GM12891 (cell line): ENCODE measurements around the gene MIEN1.
A peak's percentile ranks its signal among the peaks of the same experiment; 100 is the strongest.

Experiments used
- DNase-seq: peaks from one replicate; pipeline ENCODE4 v3.0.0; 2011; ENCODE audit warnings: low spot score; ENCODE audit not compliant: insufficient read length
- FAIRE-seq: peaks from 2 replicates; lab custom pipeline; 2011; peaks lifted over from hg19 to GRCh38; lab: Jason Lieb, UNC
- PAX5 ChIP-seq: IDR thresholded peaks from 2 replicates; pipeline ENCODE4 v1.6.1; 2011; ENCODE audit warnings: low read length, moderate library complexity, mild to moderate bottlenecking; ENCODE audit not compliant: insufficient read depth, severe bottlenecking
- POLR2A ChIP-seq: IDR thresholded peaks from 2 replicates; pipeline ENCODE4 v1.6.1; 2011; ENCODE audit warnings: low read depth, low read length, control low read depth
- POLR2AphosphoS5 ChIP-seq: IDR thresholded peaks from 2 replicates; pipeline ENCODE4 v1.6.1; 2011; ENCODE audit warnings: low read depth, low read length, control low read depth
- POU2F2 ChIP-seq: IDR thresholded peaks from 2 replicates; pipeline ENCODE4 v1.6.1; 2011; ENCODE audit warnings: low read depth, mild to moderate bottlenecking, control low read depth, low read length, moderate library complexity
- SPI1 ChIP-seq: IDR thresholded peaks from 2 replicates; pipeline ENCODE4 v1.6.1; 2011; ENCODE audit warnings: low read depth, low read length, control low read depth
- TAF1 ChIP-seq: IDR thresholded peaks from 2 replicates; pipeline ENCODE4 v1.6.1; 2011; ENCODE audit warnings: low read depth, low read length, control low read depth

MIEN1 gene

DNA sequence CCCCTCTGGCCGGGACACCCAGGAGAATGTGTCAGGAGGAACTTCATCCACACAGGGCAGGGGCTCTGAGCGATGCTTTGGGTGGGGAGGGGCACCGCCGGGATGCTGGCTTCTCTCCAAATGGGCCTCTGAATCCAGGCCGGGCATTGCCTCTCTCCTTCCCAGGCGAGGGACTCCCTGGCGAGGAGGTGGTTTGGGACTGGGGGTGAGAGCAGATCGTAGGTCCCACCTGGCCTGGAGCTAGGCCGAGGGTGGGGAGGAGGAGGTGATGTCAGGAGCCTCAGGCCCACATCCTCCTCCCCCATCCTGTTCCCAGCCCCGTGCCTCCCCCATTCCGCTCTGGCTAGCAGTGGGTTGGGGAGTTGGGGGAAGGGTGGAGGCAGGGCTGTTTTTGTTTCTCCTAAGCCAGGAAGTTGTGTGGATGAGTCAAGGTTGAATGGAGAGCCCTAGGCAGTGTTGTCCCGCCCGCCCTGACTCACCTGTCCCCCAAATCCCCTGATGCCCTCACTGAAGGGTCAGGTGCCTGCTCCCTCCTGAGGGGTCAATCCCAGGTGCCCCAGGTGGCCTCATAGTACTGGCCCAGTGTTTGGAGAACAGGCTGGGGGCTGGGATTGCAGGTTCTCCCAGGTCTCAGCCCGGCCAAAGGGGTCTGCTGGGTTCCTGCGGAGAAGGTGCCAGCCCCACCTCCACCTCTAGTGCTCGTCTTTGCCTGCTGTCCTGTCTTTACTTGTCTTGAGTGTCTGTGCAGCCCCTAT lies 10.2 kb upstream of the MIEN1 start:
- DNase-seq (no peak), FAIRE-seq (no peak)
- TF ChIP-seq PAX5 (no peak), TAF1 (no peak), POLR2A (no peak), POLR2AphosphoS5 (no peak)

- no peak for DNase-seq
- TF ChIP-seq POLR2A (no peak), POU2F2 (no peak), PAX5 (no peak), TAF1 (no peak), POLR2AphosphoS5 (no peak), SPI1 (no peak)
- FAIRE-seq = no peak
Observed at GRCh38 chr17:39739885-39740356, 9.6 kb upstream of the MIEN1 start.

DNA sequence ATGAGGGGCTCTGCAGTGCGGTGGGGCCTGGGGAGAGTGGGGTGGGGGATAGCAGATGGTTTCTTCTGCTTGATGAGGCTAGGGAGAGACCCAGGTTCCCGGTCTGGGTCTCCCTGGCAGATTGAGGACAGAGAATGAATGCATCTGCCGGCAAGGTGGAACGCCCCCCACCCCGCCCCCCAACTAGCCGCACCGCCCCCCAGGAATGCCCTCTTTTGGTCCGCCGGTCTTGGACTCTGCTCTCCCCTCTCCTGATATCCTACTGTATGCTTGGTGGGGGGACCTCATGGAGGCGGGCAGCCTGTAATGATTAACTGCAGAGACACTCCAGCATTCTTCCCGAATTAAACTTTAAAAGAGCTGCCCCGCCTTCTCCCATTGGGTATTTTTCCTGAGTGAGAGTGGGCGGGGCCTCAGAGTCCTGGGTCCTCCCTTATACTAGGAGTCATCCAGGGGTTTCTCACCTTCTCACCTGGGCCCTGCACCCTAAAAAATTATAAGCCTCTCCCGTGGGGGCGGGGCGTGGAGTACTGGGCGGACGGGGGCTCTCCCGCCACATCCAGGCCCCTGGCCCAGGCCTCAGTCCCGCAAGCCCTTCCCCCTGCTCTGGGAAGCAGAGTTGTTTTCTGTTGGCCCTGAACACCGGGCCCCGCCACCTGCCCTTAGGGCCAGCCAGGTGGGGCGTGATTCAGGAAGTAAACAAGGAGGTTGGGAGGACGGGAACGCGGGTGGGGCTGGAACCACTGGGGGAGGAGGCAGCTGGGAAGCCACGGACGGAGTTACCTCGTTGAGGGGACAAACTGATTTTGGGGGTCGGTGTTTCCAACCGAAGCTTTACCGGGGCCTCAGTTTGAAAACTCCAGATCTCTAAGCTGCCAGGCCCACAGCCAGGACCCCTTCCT lies 8.9 kb upstream of the MIEN1 start:
- no peak for TF ChIP-seq POU2F2
- no peak for TF ChIP-seq POLR2A
- no peak for TF ChIP-seq TAF1
- no peak for TF ChIP-seq SPI1
- TF ChIP-seq POLR2AphosphoS5 = no peak
- TF ChIP-seq PAX5 = no peak
- FAIRE-seq (no peak), DNase-seq (no peak)

- FAIRE-seq = peak; percentile 76
- TF ChIP-seq TAF1 (no peak), POLR2AphosphoS5 (no peak), POU2F2 (no peak), SPI1 (no peak), PAX5 (no peak), POLR2A (no peak)
- DNase-seq = peak; percentile 70
Observed at GRCh38 chr17:39738568-39738901, 8.2 kb upstream of the MIEN1 start.

- TF ChIP-seq PAX5 = no peak
- no peak for TF ChIP-seq SPI1
- no peak for TF ChIP-seq TAF1
- no peak for TF ChIP-seq POLR2AphosphoS5
- TF ChIP-seq POU2F2 = no peak
- TF ChIP-seq POLR2A = no peak
- FAIRE-seq (no peak), DNase-seq (peak; percentile 55)
Observed at GRCh38 chr17:39737760-39738567, 7.6 kb upstream of the MIEN1 start, which contains the start of gene GRB7. TSS of gene GRB7 (plus strand) at chr17:39737938. CDS start at chr17:39742302, 4,364 bp downstream.

- DNase-seq (no peak), FAIRE-seq (no peak)
- no peak for TF ChIP-seq SPI1
- TF ChIP-seq PAX5 = no peak
- no peak for TF ChIP-seq TAF1
- no peak for TF ChIP-seq POLR2A
- no peak for TF ChIP-seq POLR2AphosphoS5
- TF ChIP-seq POU2F2 = no peak
Observed at GRCh38 chr17:39737206-39737759, 7.0 kb upstream of the MIEN1 start.

DNA sequence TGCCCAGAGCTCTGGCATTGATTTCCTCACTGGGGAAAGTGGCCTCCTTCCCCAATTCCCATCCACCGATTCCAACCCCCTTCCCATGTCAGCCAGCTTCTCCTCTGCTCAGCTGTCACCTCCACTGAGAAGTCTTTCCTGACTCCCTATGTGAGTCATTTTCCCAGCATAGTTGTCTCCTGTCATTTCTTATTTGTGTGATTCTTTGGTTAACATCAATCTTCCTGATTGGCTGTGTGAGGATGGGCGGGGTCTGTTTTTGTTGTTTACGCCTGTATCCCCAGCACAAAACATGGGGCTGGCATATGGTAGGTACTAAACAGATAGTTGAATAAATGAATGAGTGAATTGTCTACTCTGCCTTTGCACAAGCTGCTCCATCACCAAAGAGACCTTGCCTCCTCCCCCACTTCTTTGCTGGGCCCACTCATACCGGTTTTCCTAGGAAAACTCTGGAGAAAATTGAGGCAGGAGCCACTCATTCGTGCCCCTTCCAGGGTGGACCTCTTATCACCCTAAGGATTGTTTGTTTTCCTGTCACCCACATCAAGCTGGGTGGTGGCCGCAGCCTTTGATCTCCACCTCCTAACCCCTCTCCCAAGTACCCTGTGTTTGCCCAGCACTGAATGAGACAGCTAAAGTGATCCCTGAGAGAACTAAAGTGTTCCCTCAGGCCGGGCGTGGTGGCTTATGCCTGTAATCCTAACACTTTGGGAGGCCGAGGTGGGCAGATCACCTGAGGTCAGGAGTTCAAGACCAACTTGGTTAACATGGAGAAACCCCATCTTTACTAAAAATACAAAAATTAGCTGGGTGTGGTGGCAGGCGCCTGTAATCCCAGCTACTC lies 6.2 kb upstream of the MIEN1 start:
- FAIRE-seq (peak; percentile 13), DNase-seq (no peak)
- TF ChIP-seq TAF1 (no peak), POLR2AphosphoS5 (no peak), POLR2A (no peak), SPI1 (no peak), POU2F2 (no peak), PAX5 (no peak)

DNA sequence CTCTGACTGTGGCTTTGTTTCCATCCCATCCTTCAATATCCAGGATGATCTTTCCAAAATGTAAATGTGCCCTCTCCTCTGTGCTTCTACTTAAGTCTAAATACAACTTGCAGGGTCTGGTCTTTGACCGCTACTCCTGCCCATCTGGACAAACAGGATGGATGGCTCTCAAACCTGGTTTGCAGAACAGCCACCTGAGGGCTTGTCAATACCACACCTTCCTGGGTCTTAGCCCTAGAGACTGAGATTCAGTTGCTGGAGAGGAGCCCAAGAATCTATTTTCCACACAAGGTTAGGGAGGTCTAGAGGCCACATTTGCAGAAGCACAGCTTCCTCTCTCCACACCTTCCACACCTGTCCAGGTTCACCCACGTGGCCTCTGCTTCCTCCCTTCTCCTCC lies 5.5 kb upstream of the MIEN1 start:
- FAIRE-seq (no peak), DNase-seq (no peak)
- TF ChIP-seq POLR2AphosphoS5 (no peak), SPI1 (no peak), TAF1 (no peak), POU2F2 (no peak), POLR2A (no peak), PAX5 (no peak)
